Thyroid gland (tissue), 4 donors: ENCODE data around the gene RARA.

Source experiments
- POLR2A ChIP-seq, 2 donors: fragments of 450-650 bp; IDR thresholded peaks; one replicate each; pipeline ENCODE4 v1.6.1; 2017; ENCODE audit warnings: antibody characterized with exemption in 2 of 2, mild to moderate bottlenecking in 2 of 2, moderate library complexity in 1 of 2
- TF ChIP-seq, protein P1 (sequence below), 6 experiments: fragments of 200-600 bp in 3 of 6; fragments of 450-650 bp in 3 of 6; sonication (generic) in 3 of 6; IDR thresholded peaks; one replicate each; pipeline ENCODE4 v1.5.1; 2016 to 2019; ENCODE audit warnings: antibody characterized with exemption in 6 of 6, mild to moderate bottlenecking in 2 of 6, inconsistent platforms in 1 of 6, moderate library complexity in 1 of 6

DNA sequence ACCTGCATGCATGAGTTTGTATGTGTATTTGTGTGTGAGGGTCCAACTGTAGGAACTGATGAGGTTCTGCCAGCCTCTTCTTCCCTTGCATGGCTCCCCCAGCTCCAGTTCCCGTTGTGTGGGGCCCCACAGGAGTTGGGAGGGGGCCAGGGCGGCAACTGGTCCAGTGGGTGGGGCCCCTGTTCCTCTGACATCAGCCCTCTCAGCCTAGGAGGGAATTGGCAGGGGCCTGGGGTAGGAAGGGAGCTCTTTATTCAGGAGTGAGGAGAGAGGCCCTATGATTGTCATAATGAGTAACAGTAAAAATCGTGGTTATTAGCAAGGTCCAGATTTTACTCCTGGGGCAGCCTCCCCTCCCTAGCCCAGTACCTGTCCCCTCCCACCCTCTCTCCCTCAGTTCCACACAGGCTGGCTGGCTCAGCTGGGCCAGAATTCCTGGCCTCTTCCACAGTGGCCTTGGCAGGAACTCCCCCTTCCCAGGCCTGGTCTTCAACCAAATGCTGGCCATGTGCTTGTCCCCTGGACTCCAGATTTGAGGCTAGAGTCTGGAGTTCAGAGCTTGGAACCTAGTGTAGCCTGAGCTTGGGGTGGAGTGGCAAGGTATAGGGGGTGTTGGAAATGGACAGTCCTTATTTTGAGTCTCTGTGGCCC, 18.9 kb downstream of the RARA start:
- TF ChIP-seq, protein P1, sequence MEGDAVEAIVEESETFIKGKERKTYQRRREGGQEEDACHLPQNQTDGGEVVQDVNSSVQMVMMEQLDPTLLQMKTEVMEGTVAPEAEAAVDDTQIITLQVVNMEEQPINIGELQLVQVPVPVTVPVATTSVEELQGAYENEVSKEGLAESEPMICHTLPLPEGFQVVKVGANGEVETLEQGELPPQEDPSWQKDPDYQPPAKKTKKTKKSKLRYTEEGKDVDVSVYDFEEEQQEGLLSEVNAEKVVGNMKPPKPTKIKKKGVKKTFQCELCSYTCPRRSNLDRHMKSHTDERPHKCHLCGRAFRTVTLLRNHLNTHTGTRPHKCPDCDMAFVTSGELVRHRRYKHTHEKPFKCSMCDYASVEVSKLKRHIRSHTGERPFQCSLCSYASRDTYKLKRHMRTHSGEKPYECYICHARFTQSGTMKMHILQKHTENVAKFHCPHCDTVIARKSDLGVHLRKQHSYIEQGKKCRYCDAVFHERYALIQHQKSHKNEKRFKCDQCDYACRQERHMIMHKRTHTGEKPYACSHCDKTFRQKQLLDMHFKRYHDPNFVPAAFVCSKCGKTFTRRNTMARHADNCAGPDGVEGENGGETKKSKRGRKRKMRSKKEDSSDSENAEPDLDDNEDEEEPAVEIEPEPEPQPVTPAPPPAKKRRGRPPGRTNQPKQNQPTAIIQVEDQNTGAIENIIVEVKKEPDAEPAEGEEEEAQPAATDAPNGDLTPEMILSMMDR (IDR thresholded peaks at IDR 0.05): no peak
- no peak for TF ChIP-seq POLR2A (IDR thresholded peaks at IDR 0.05)
